Loucy (cell line): ENCODE data around the gene TRMT11.
"Not testable (repeated sequence)": the region's sequence is repeated elsewhere in the genome, so short reads cannot be mapped to it uniquely, and the experiment has no call there.

ENCODE experiments used
- H2AFZ ChIP-seq: fragments of 200-600 bp; sonication (generic); 2 replicates; pipeline ENCODE4 v1.6.0; 2016; ENCODE audit warnings: antibody characterized with exemption, mild to moderate bottlenecking, low read length, moderate library complexity
- H3F3A ChIP-seq: fragments of 200-600 bp; 2 replicates; pipeline ENCODE4 v1.6.0; 2016; ENCODE audit warnings: antibody characterized with exemption, low read depth, mild to moderate bottlenecking
- H3K27me3 ChIP-seq: fragments of 200-600 bp; sonication (generic); 2 replicates; pipeline ENCODE4 v1.6.1; 2014; ENCODE audit warnings: low read length, mild to moderate bottlenecking; ENCODE audit not compliant: insufficient read depth, poor library complexity, severe bottlenecking
- H3K36me3 ChIP-seq: fragments of 200-600 bp; sonication (generic); 2 replicates; pipeline ENCODE4 v1.6.1; 2016; ENCODE audit warnings: low read length; ENCODE audit not compliant: insufficient read depth
- H3K4me1 ChIP-seq: fragments of 200-600 bp; sonication (generic); 2 replicates; pipeline ENCODE4 v1.5.1; 2014; ENCODE audit warnings: low read length, mild to moderate bottlenecking; ENCODE audit not compliant: insufficient read depth, poor library complexity, severe bottlenecking
- H3K4me2 ChIP-seq: fragments of 200-600 bp; sonication (generic); 2 replicates; pipeline ENCODE4 v1.6.0; 2014; ENCODE audit warnings: antibody characterized with exemption, low read length, low read depth, mild to moderate bottlenecking; ENCODE audit not compliant: poor library complexity, severe bottlenecking
- H3K4me3 ChIP-seq: fragments of 200-600 bp; sonication (generic); 2 replicates; pipeline ENCODE4 v1.5.1; 2014; ENCODE audit warnings: low read length, mild to moderate bottlenecking, mixed read lengths; ENCODE audit not compliant: poor library complexity, severe bottlenecking
- H3K79me2 ChIP-seq: fragments of 200-600 bp; sonication (generic); 2 replicates; pipeline ENCODE4 v1.6.1; 2014; ENCODE audit warnings: low read length; ENCODE audit not compliant: insufficient read depth
- H3K9ac ChIP-seq: fragments of 200-600 bp; sonication (generic); 2 replicates; pipeline ENCODE4 v1.6.0; 2014; ENCODE audit warnings: mild to moderate bottlenecking, low read depth, low read length, moderate library complexity; ENCODE audit not compliant: poor library complexity, severe bottlenecking
- H3K9me2 ChIP-seq: fragments of 200-600 bp; sonication (generic); replicated peaks from 2 replicates; pipeline ENCODE4 v1.6.1; 2016; ENCODE audit warnings: low read depth, low read length, mixed read lengths
- H3K9me3 ChIP-seq: fragments of 200-600 bp; sonication (generic); 2 replicates; pipeline ENCODE4 v1.6.1; 2014; ENCODE audit warnings: mild to moderate bottlenecking, antibody characterized with exemption, low read length, low read depth; ENCODE audit not compliant: insufficient read depth
- H4K20me1 ChIP-seq: fragments of 200-600 bp; sonication (generic); 2 replicates; pipeline ENCODE4 v1.6.0; 2014; ENCODE audit warnings: antibody characterized with exemption, low read length, mild to moderate bottlenecking; ENCODE audit not compliant: insufficient read depth, poor library complexity, severe bottlenecking
- EZH2phosphoT487 ChIP-seq: fragments of 200-600 bp; IDR thresholded peaks from 2 replicates; pipeline ENCODE4 v1.6.1; 2018; ENCODE audit warnings: antibody characterized with exemption, mild to moderate bottlenecking, moderate library complexity, borderline replicate concordance
- TF ChIP-seq, protein P1 (sequence below): fragments of 200-600 bp; sonication (generic); conservative IDR thresholded peaks from 2 replicates; pipeline ENCODE4 v1.5.1; 2014; ENCODE audit warnings: mild to moderate bottlenecking, antibody characterized with exemption, low read length

The TRMT11 gene

DNA sequence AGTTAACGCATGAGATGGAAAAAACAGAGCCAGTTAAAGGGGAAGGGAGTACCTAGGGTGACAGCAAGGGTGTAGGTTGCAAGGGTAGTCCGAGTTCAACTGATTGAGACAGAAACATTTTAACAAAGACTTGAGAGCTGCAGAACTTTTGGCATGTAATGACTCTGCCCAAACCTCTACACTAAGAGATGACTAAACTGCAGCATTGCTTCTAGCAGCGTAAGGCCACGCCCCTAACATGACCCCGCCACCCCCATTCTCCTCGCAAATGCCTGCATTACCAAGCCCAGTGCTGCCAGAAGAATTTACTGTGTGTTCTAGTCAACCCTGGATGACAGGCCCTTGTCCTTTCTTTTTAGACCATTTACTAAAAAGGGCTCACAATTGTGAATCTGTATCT lies 36.0 kb upstream of the TRMT11 start:
- no peaks in the 10 kb centered on the region for H3K9me3 ChIP-seq
- no peaks in the 10 kb centered on the region for H3K4me1 ChIP-seq
- no peaks in the 10 kb centered on the region for H3F3A ChIP-seq
- H3K36me3 ChIP-seq = no peaks in the 10 kb centered on the region
- H3K9me2 ChIP-seq = no peaks in the 10 kb centered on the region
- no peak overlapping the region for H3K4me2 ChIP-seq
- H4K20me1 ChIP-seq = no peaks in the 10 kb centered on the region
- no peak overlapping the region for H2AFZ ChIP-seq
- H3K4me3 ChIP-seq = no peak overlapping the region
- no peaks in the 10 kb centered on the region for H3K27me3 ChIP-seq
- H3K79me2 ChIP-seq = no peaks in the 10 kb centered on the region
- H3K9ac ChIP-seq = no peak overlapping the region
- TF ChIP-seq, protein P1, sequence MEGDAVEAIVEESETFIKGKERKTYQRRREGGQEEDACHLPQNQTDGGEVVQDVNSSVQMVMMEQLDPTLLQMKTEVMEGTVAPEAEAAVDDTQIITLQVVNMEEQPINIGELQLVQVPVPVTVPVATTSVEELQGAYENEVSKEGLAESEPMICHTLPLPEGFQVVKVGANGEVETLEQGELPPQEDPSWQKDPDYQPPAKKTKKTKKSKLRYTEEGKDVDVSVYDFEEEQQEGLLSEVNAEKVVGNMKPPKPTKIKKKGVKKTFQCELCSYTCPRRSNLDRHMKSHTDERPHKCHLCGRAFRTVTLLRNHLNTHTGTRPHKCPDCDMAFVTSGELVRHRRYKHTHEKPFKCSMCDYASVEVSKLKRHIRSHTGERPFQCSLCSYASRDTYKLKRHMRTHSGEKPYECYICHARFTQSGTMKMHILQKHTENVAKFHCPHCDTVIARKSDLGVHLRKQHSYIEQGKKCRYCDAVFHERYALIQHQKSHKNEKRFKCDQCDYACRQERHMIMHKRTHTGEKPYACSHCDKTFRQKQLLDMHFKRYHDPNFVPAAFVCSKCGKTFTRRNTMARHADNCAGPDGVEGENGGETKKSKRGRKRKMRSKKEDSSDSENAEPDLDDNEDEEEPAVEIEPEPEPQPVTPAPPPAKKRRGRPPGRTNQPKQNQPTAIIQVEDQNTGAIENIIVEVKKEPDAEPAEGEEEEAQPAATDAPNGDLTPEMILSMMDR = no peak
- TF ChIP-seq EZH2phosphoT487 = no peak

DNA sequence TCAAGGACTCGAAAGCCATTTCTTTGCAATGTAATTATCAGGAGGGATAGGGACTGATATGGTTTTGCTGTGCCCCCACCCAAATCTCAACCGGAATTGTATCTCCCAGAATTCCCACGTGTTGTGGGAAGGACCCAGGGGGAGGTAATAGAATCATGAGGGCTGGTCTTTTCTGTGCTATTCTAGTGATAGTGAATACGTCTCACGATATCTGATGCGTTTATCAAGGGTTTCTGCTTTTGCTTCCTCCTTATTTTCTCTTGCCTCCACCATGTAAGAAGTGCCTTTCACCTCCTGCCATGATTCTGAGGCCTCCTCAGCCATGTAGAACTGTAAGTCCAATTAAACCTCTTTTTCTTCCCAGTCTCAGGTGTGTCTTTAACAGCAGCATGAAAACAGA lies 35.6 kb upstream of the TRMT11 start:
- not testable (repeated sequence) for H3K4me3 ChIP-seq, H3K9me3 ChIP-seq, H3K4me1 ChIP-seq, H4K20me1 ChIP-seq, H3K79me2 ChIP-seq, H3K9me2 ChIP-seq, H3K4me2 ChIP-seq, H2AFZ ChIP-seq, H3F3A ChIP-seq, H3K27me3 ChIP-seq, H3K9ac ChIP-seq, H3K36me3 ChIP-seq

DNA sequence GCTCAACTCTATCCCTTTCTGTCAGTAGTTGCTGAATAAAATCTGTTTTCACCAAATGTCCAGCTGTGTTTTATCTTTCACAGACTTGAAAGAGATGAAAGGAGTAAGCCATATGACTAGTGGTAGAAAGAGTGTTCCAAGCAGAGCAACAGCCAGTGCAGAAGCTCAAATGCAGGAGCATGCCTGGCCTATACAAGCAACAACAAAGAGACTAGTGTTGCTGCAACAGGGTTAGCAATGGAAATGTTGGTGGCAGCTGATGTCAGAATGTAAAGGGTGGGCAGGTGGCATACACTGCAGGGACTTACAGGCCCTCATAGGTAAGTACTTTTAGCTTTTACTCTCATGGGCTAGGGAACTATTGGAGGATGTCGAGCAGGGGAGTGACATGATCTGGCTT lies 35.0 kb upstream of the TRMT11 start:
- H3K4me1 ChIP-seq = peaks cover 5% of the 10 kb centered on the region
- H3K4me2 ChIP-seq = no peak overlapping the region
- H3K79me2 ChIP-seq = no peaks in the 10 kb centered on the region
- TF ChIP-seq, protein P1 = no peak
- no peak for TF ChIP-seq EZH2phosphoT487
- no peak overlapping the region for H3K9ac ChIP-seq
- H2AFZ ChIP-seq = no peak overlapping the region
- H3K27me3 ChIP-seq = no peaks in the 10 kb centered on the region
- H3K36me3 ChIP-seq = no peaks in the 10 kb centered on the region
- no peaks in the 10 kb centered on the region for H4K20me1 ChIP-seq
- H3F3A ChIP-seq = no peaks in the 10 kb centered on the region
- H3K4me3 ChIP-seq = no peak overlapping the region
- no peaks in the 10 kb centered on the region for H3K9me2 ChIP-seq
- H3K9me3 ChIP-seq = no peaks in the 10 kb centered on the region

DNA sequence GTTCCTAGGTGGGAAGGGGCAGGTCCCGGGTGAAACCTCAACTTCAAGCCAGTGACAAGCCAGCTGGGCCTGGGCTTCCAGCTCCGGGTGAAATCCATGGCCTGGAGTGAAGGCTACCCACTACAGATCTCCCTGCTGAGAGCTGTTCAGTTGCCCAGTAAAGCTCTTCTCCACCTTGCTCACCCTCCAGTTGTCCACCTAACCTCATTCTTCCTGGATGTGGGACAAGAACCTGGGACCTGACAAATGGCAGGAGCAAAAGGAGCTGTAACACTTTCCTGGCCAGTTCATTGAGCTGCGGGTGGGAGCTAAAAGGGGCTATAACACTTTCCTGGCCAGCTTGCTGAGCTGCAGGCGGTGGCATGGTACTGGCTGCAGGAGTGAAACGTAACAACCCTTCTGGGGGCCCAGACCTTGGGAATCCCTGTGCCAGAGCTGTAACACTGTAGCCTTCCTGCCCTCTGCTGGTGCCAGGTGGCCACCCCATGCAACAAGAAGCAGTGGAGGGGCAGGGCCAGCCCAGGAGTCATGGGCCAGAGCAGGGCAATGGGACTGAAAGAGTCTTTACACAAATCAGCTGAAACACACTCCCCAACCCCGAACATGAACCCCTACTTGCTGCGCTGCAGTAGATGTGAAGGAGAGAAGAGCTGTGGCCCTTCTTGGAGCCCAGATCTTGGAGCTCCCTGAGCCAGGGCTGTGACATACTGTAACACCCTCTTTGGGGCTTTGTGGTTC lies 33.4 kb upstream of the TRMT11 start:
- H3K4me3 ChIP-seq = no peak overlapping the region
- no peak overlapping the region for H3K9ac ChIP-seq
- H3K79me2 ChIP-seq = peaks cover 11% of the 10 kb centered on the region
- no peaks in the 10 kb centered on the region for H4K20me1 ChIP-seq
- H3F3A ChIP-seq = no peaks in the 10 kb centered on the region
- no peaks in the 10 kb centered on the region for H3K36me3 ChIP-seq
- H3K27me3 ChIP-seq = no peaks in the 10 kb centered on the region
- no peaks in the 10 kb centered on the region for H3K9me3 ChIP-seq
- H2AFZ ChIP-seq = no peak overlapping the region
- H3K4me1 ChIP-seq = peaks cover 11% of the 10 kb centered on the region
- no peak for TF ChIP-seq EZH2phosphoT487
- TF ChIP-seq, protein P1 = peak; percentile 62
- no peak overlapping the region for H3K4me2 ChIP-seq
- no peaks in the 10 kb centered on the region for H3K9me2 ChIP-seq
